ENCODE data around the gene EGFLAM.

- TF ChIP-seq POLR2A (IDR thresholded peaks at IDR 0.05; ENCODE audit: low read depth) (no peak), POLR2AphosphoS5 (IDR thresholded peaks at IDR 0.05) (no peak)
Observed at GRCh38 chr5:38212307-38212706, 46.1 kb upstream of the EGFLAM start.

Data from esophagus muscularis mucosa (tissue), 2 donors.